H1 (cell line): ENCODE measurements around the gene SORCS3. TPM values are rescaled to one million over a fixed set of nuclear protein-coding genes. Genes with fewer than 3 reads are reported as not detected.

Experiments
- CTCF ChIA-PET: fragments of 300-600 bp; sonication (Branson Sonifier 250); formaldehyde crosslinking; loops from one replicate; lab custom pipeline; 2021; ENCODE audit not compliant: partially characterized antibody; lab: Charles Lee
- POLR2A ChIA-PET: fragments of 300-600 bp; sonication (Branson Sonifier 250); formaldehyde crosslinking; loops from one replicate; lab custom pipeline; 2021; ENCODE audit warnings: inconsistent platforms; ENCODE audit not compliant: partially characterized antibody; lab: Charles Lee
- DNase-seq, 2 experiments: peaks; one replicate each; pipeline versions ENCODE4 v3.0.0 to v3.0.0-alpha.2; 2010 to 2022; ENCODE audit warnings: low spot score in 2 of 2, low read depth in 1 of 2, mixed read lengths in 1 of 2
- FAIRE-seq: peaks from 2 replicates; lab custom pipeline; 2011; peaks lifted over from hg19 to GRCh38; lab: Jason Lieb, UNC
- H2AFZ ChIP-seq: 2 replicates; pipeline ENCODE4 v1.8.1; 2012; ENCODE audit warnings: low read length, inconsistent platforms
- H2AK5ac ChIP-seq: 2 replicates; pipeline ENCODE4 v1.6.1; 2013; ENCODE audit warnings: low read depth, low read length
- H2BK120ac ChIP-seq: replicated peaks from 2 replicates; pipeline ENCODE3; 2013; ENCODE audit warnings: low read depth, low read length, inconsistent platforms
- H2BK12ac ChIP-seq: 2 replicates; pipeline ENCODE4 v1.6.1; 2013; ENCODE audit warnings: low read depth, low read length
- H2BK15ac ChIP-seq: 2 replicates; pipeline ENCODE4 v1.6.1; 2013; ENCODE audit warnings: low read length
- H2BK20ac ChIP-seq: 2 replicates; pipeline ENCODE4 v1.6.1; 2013; ENCODE audit warnings: low read length
- H2BK5ac ChIP-seq: 2 replicates; pipeline ENCODE4 v1.6.1; 2013; ENCODE audit warnings: low read depth, low read length
- H3K14ac ChIP-seq: 2 replicates; pipeline ENCODE4 v1.6.1; 2013; ENCODE audit warnings: inconsistent platforms; ENCODE audit not compliant: insufficient read length
- H3K18ac ChIP-seq: 2 replicates; pipeline ENCODE4 v1.6.1; 2013; ENCODE audit warnings: low read length; ENCODE audit errors: extremely low read depth
- H3K23ac ChIP-seq: 2 replicates; pipeline ENCODE4 v1.6.1; 2013; ENCODE audit warnings: inconsistent platforms; ENCODE audit not compliant: insufficient read length
- H3K23me2 ChIP-seq: 2 replicates; pipeline ENCODE4 v1.6.1; 2013; ENCODE audit warnings: low read depth, low read length
- H3K27ac ChIP-seq: 2 replicates; pipeline ENCODE4 v1.6.1; 2011; ENCODE audit warnings: low read depth, low read length, inconsistent platforms
- H3K27me3 ChIP-seq, 4 experiments: replicated peaks in 1 of 4; 1 replicate in 1 of 4; 2 replicates in 3 of 4; pipeline versions ENCODE4 v1.6.1 to v1.8.1; 2011 to 2013; ENCODE audit warnings: low read length in 3 of 4, mild to moderate bottlenecking in 3 of 4, inconsistent platforms in 2 of 4, mixed read lengths in 2 of 4, moderate library complexity in 1 of 4; ENCODE audit not compliant: control insufficient read depth in 3 of 4, insufficient read depth in 3 of 4; ENCODE audit errors: extremely low read depth in 1 of 4
- H3K36me3 ChIP-seq, 4 experiments: 2 replicates each; pipeline versions ENCODE4 v1.6.1 to v1.8.1; 2011 to 2013; ENCODE audit warnings: mild to moderate bottlenecking in 4 of 4, low read length in 3 of 4, moderate library complexity in 2 of 4, control low read depth in 1 of 4, inconsistent platforms in 1 of 4; ENCODE audit not compliant: insufficient read depth in 4 of 4, control insufficient read depth in 2 of 4
- H3K4ac ChIP-seq: replicated peaks from 2 replicates; pipeline ENCODE3; 2013; ENCODE audit warnings: low read length, low read depth, mixed read lengths, inconsistent platforms; ENCODE audit not compliant: insufficient read length
- H3K4me1 ChIP-seq, 4 experiments: replicated peaks in 1 of 4; 1 replicate in 1 of 4; 2 replicates in 3 of 4; pipeline versions ENCODE4 v1.6.1 to v1.8.1; 2011 to 2013; ENCODE audit warnings: low read length in 3 of 4, inconsistent platforms in 2 of 4, mixed read lengths in 1 of 4; ENCODE audit not compliant: insufficient read depth in 4 of 4, control insufficient read depth in 3 of 4
- H3K4me2 ChIP-seq, 2 experiments: 2 replicates each; pipeline versions ENCODE4 v1.6.1 to v1.8.1; 2011 to 2013; ENCODE audit warnings: low read depth in 2 of 2, low read length in 2 of 2, control low read depth in 1 of 2, inconsistent platforms in 1 of 2, mild to moderate bottlenecking in 1 of 2; ENCODE audit not compliant: insufficient read depth in 1 of 2
- H3K4me3 ChIP-seq, 4 experiments: fragments of 200-600, 300-600 bp in 1 of 4; sonication (generic), shearing (Covaris generic), sonication (Bioruptor Twin) in 1 of 4; 2 replicates each; pipeline versions ENCODE4 v1.5.1 to v1.8.1; 2011 to 2016; ENCODE audit warnings: low read length in 4 of 4, low read depth in 3 of 4, control low read depth in 2 of 4, inconsistent platforms in 2 of 4, mild to moderate bottlenecking in 2 of 4, mixed read lengths in 1 of 4, moderate library complexity in 1 of 4; ENCODE audit not compliant: insufficient read depth in 2 of 4; ENCODE audit errors: extremely low read depth in 1 of 4
- H3K56ac ChIP-seq: replicated peaks from 2 replicates; pipeline ENCODE3; 2013; ENCODE audit warnings: low read depth, mild to moderate bottlenecking, mixed read lengths, low read length, inconsistent platforms; ENCODE audit not compliant: insufficient read length
- H3K79me1 ChIP-seq: 2 replicates; pipeline ENCODE4 v1.6.1; 2013; ENCODE audit warnings: low read depth, low read length, control low read depth
- H3K79me2 ChIP-seq, 2 experiments: 2 replicates each; pipeline versions ENCODE4 v1.6.1 to v1.8.1; 2012 to 2013; ENCODE audit warnings: low read length in 2 of 2, mild to moderate bottlenecking in 2 of 2, inconsistent platforms in 1 of 2; ENCODE audit not compliant: insufficient read depth in 2 of 2, control insufficient read depth in 1 of 2
- H3K9ac ChIP-seq, 4 experiments: replicated peaks in 1 of 4; 1 replicate in 1 of 4; 2 replicates in 3 of 4; pipeline versions ENCODE4 v1.6.1 to v1.8.1; 2011 to 2013; ENCODE audit warnings: low read depth in 3 of 4, low read length in 3 of 4, control low read depth in 2 of 4, mild to moderate bottlenecking in 2 of 4, moderate library complexity in 2 of 4, inconsistent platforms in 1 of 4; ENCODE audit errors: extremely low read depth in 1 of 4
- H3K9me3 ChIP-seq, 2 experiments: 2 replicates each; pipeline versions ENCODE4 v1.6.1 to v1.8.1; 2012 to 2013; ENCODE audit warnings: mild to moderate bottlenecking in 2 of 2, moderate library complexity in 2 of 2, control low read depth in 1 of 2, inconsistent platforms in 1 of 2, low read depth in 1 of 2, low read length in 1 of 2, mixed read lengths in 1 of 2; ENCODE audit not compliant: insufficient read depth in 2 of 2
- H4K20me1 ChIP-seq, 2 experiments: replicated peaks in 1 of 2; 2 replicates each; pipeline versions ENCODE3 to v1.8.1; 2011 to 2013; ENCODE audit warnings: inconsistent platforms in 2 of 2, low read length in 2 of 2, mild to moderate bottlenecking in 1 of 2; ENCODE audit not compliant: insufficient read depth in 2 of 2, control insufficient read depth in 1 of 2
- H4K5ac ChIP-seq: 2 replicates; pipeline ENCODE4 v1.6.1; 2013; ENCODE audit warnings: low read length, low read depth, mixed read lengths, inconsistent platforms; ENCODE audit not compliant: insufficient read length
- H4K8ac ChIP-seq: 2 replicates; pipeline ENCODE4 v1.8.0; 2013; ENCODE audit warnings: mild to moderate bottlenecking, moderate library complexity, low read length, inconsistent platforms; ENCODE audit not compliant: insufficient read depth; ENCODE audit errors: extremely low read depth
- H4K91ac ChIP-seq: replicated peaks from 2 replicates; pipeline ENCODE3; 2013; ENCODE audit warnings: low read length, mixed read lengths, inconsistent platforms; ENCODE audit not compliant: insufficient read length
- CREB1 ChIP-seq: IDR thresholded peaks from 2 replicates; pipeline ENCODE4 v1.6.1; 2012; ENCODE audit warnings: inconsistent platforms
- CTBP2 ChIP-seq: IDR thresholded peaks from 2 replicates; pipeline ENCODE4 v1.7.0; 2011; ENCODE audit warnings: borderline replicate concordance, mild to moderate bottlenecking, moderate library complexity, mixed read lengths, low read length; ENCODE audit not compliant: insufficient read depth, insufficient read length
- EZH2 ChIP-seq: fragments of 200-600 bp; sonication (generic); IDR thresholded peaks from 2 replicates; pipeline ENCODE4 v1.7.1; 2012; ENCODE audit warnings: low read depth, mild to moderate bottlenecking, moderate library complexity, low read length, inconsistent platforms; ENCODE audit not compliant: severe bottlenecking
- KDM1A ChIP-seq: fragments of 200-600, 300-600 bp; sonication (generic); IDR thresholded peaks from 2 replicates; pipeline ENCODE4 v1.7.1; 2016; ENCODE audit warnings: mild to moderate bottlenecking, low read length, borderline replicate concordance
- NRF1 ChIP-seq: IDR thresholded peaks from 2 replicates; pipeline ENCODE4 v1.6.1; 2011; ENCODE audit warnings: mild to moderate bottlenecking, low read depth, low read length, improper control_type of control experiment
- PHF8 ChIP-seq: fragments of 200-600 bp; sonication (generic); conservative IDR thresholded peaks from 2 replicates; pipeline ENCODE4 v1.7.1; 2012; ENCODE audit warnings: low read depth, mild to moderate bottlenecking, inconsistent platforms, low read length, moderate library complexity
- RFX5 ChIP-seq: IDR thresholded peaks from 2 replicates; pipeline ENCODE4 v1.6.1; 2011; ENCODE audit warnings: low read depth, low read length, improper control_type of control experiment, borderline replicate concordance
- TAF1 ChIP-seq: IDR thresholded peaks from 2 replicates; pipeline ENCODE4 v1.6.1; 2011; ENCODE audit warnings: mild to moderate bottlenecking, low read depth, low read length
- TEAD4 ChIP-seq: IDR thresholded peaks from 2 replicates; pipeline ENCODE4 v1.6.1; 2012; ENCODE audit warnings: low read depth, low read length, inconsistent platforms, mixed read lengths
- ZNF274 ChIP-seq: IDR thresholded peaks from 2 replicates; pipeline ENCODE4 v1.7.0; 2012; ENCODE audit warnings: low read length, borderline replicate concordance; ENCODE audit errors: extremely low read depth
- WGBS, 2 experiments: shearing (Covaris generic) in 1 of 2; methylation state at CpG; one replicate each; pipeline versions ENCODE4 v1.1.6 to v1.1.7; 2013 to 2015; ENCODE audit warnings: low lambda C conversion rate in 2 of 2, mixed read lengths in 2 of 2, inconsistent platforms in 1 of 2, low coverage in 1 of 2, missing lambda C conversion rate in 1 of 2; ENCODE audit not compliant: insufficient replicate concordance in 2 of 2, insufficient coverage in 1 of 2, insufficient read length in 1 of 2; ENCODE audit errors: extremely low coverage in 1 of 2, missing lambda C conversion rate in 1 of 2; 5-methylcytosine and 5-hydroxymethylcytosine counted together
- polyA plus RNA-seq, 7 experiments: library from polyadenylated mRNA; depleted of rRNA in 3 of 7; stranded (reverse) in 5 of 7; unstranded in 2 of 7; fragments of >200 nt in 5 of 7; fragments of 200-250 nt in 2 of 7; gene quantifications; 1 replicate in 5 of 7; 2 replicates in 1 of 7; 4 replicates in 1 of 7; pipeline versions ENCODE4 v1.2.1 to v1.2.3, GENCODE V29; 2011 to 2013; ENCODE audit warnings: missing spikeins in 2 of 7, mixed read lengths in 2 of 7
- total RNA-seq: library from RNA; stranded (reverse); fragmentation: NEBNext Ultra II Directional; extraction: Animal tissue kit (Norgen Biotek cat#: 25700); gene quantifications from 2 replicates; pipeline ENCODE4 v1.2.1, GENCODE V29; 2021

Gene SORCS3
- total and polyA plus RNA-seq, 2 of the 8 experiments (the other 6 are each of a cell fraction or from before 2014, with no cell fraction given) = 0.26 to 0.88 TPM

DNA sequence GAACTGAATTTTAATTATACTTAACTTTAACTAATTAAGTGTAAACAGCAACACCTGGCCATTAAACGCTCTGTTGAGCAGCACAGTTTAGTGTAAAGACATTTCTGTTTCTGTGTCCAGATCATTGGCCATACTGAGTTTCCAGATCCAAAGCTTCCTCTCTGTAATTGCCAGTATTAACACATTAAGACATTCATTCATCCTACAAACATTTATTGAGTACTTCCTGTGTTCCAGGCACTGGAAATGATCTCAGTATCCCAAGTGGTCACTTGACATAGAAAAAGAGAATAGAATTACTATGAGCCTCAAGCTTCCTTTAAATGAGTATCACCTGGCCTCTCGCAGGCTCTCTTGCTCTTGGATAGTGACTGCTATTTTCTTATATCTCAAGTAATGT is 618.1 kb downstream of the SORCS3 start:
- POLR2A ChIA-PET = no interaction called here
- no peaks in the 10 kb centered on the region for H3K9me3 ChIP-seq
- H3K4me3 ChIP-seq = no peak overlapping the region

More for the DNA sequence above, 618.1 kb downstream of the SORCS3 start:
- Histone ChIP-seq H2BK15ac (no peak overlapping the region), H3K27ac (no peak overlapping the region), H3K4me1 (peaks cover 0 to 4% (median 3%) of the 10 kb centered on the region in 4 experiments; a peak in 3 of 7 replicates), H3K9ac (no peak overlapping the region), H3K4ac (no peak overlapping the region), H3K23me2 (no peaks in the 10 kb centered on the region), H3K14ac (no peak overlapping the region), H2AFZ (no peak overlapping the region), H3K27me3 (no peaks in the 10 kb centered on the region)
- no peak for DNase-seq
- no peak for FAIRE-seq
- TF ChIP-seq ZNF274 (no peak), EZH2 (no peak), TAF1 (no peak), CTBP2 (no peak), KDM1A (no peak), PHF8 (no peak), RFX5 (no peak), NRF1 (no peak), TEAD4 (no peak), CREB1 (no peak)
- TF ChIP-seq, all 59 proteins: peak for 0
- Histone ChIP-seq H3K4me2 (no peak overlapping the region), H3K79me2 (no peaks in the 10 kb centered on the region), H3K56ac (no peak overlapping the region), H3K18ac (no peak overlapping the region), H3K23ac (no peak overlapping the region), H4K5ac (no peak overlapping the region), H3K36me3 (no peaks in the 10 kb centered on the region), H4K20me1 (no peaks in the 10 kb centered on the region), H2BK20ac (no peak overlapping the region), H2BK12ac (no peak overlapping the region), H4K91ac (no peak overlapping the region), H4K8ac (no peak overlapping the region), H2AK5ac (no peak overlapping the region), H3K79me1 (no peaks in the 10 kb centered on the region), H2BK5ac (no peak overlapping the region), H2BK120ac (no peak overlapping the region)
- WGBS, 2 experiments = 93% methylated on average over 2 of the region's 2 CpGs; no CpG with 5 or more reads in 1 of the 2 experiments
- CTCF ChIA-PET = no interaction called here
